ENCODE measurements around the gene HHIP. TPM values are rescaled to one million over a fixed set of nuclear protein-coding genes. Genes with fewer than 3 reads are reported as not detected.

HHIP gene
- total and polyA plus RNA-seq, 2 donors (not counting 1 experiment from before 2014, with no cell fraction given) = 0.39 TPM; not detected in 1

- no peaks in the 10 kb centered on the region for H3K9me3 ChIP-seq (ENCODE audit: control extremely low read depth in 1 of 3, control insufficient read depth in 2 of 3, insufficient read depth in 1 of 3, low read length in 2 of 3)
- no peaks in the 10 kb centered on the region for H3K36me3 ChIP-seq (replicated peaks in 1 of 2; ENCODE audit: control extremely low read depth in 1 of 2, control insufficient read depth in 1 of 2, extremely low read depth in 1 of 2, insufficient read depth in 2 of 2, low read length in 1 of 2)
- H3K4me1 ChIP-seq (ENCODE audit: control insufficient read depth in 2 of 2, insufficient read depth in 2 of 2, low read length in 2 of 2) = peaks cover 19 to 22% of the 10 kb centered on the region in 2 donors
- ATAC-seq (ENCODE audit: low read depth) (no peak), DNase-seq (peak; percentile 11)
- H3K4me3 ChIP-seq (ENCODE audit: control extremely low read depth in 1 of 5, extremely low read depth in 1 of 5, insufficient read depth in 1 of 5, low read depth in 2 of 5, low read length in 4 of 5) = peak overlapping the region; percentile 36 to 51 (median 44)
- Mint-ChIP-seq H3K4me3 (peak overlapping the region; percentile 84), H3K4me1 (peaks cover 28% of the 10 kb centered on the region), H3K27me3 (peaks cover 31% of the 10 kb centered on the region), H3K9me3 (ENCODE audit: insufficient read depth) (no peaks in the 10 kb centered on the region), H3K27ac (no peak overlapping the region)
- 2% methylated on average over 21 of the region's 22 CpGs for WGBS (ENCODE audit: insufficient coverage)
- POLR2A ChIA-PET = no interaction called here
- no peaks in the 10 kb centered on the region for H4K20me1 ChIP-seq (ENCODE audit: control insufficient read depth, insufficient read depth, low read length, poor library complexity, severe bottlenecking)
- CTCF ChIA-PET = interaction anchor here (0.6 kb wide), 1 partner anchor 13 kb away, joined by 4 read pairs; no protein-coding TSS in a partner anchor
- TF ChIP-seq EZH2 (IDR thresholded peaks at IDR 0.05; ENCODE audit: borderline replicate concordance, insufficient read depth, low read depth, low read length, poor library complexity, severe bottlenecking) (no peak), CTCF (IDR thresholded peaks at IDR 0.05) (no peak)
- peak overlapping the region; percentile 66 for H2AFZ ChIP-seq (ENCODE audit: insufficient read depth, low read depth, low read length, poor library complexity, severe bottlenecking)
- H3K9ac ChIP-seq (ENCODE audit: low read length) = peak overlapping the region; percentile 52
- peak overlapping the region; percentile 86 for H3K4me2 ChIP-seq (replicated peaks; ENCODE audit: low read depth, low read length, poor library complexity, severe bottlenecking)
- no peaks in the 10 kb centered on the region for H3K79me2 ChIP-seq (ENCODE audit: control insufficient read depth, insufficient read depth, low read length)
- intact Hi-C loops (cut with micrococcal nuclease) = no loop called here
- H3K27me3 ChIP-seq (replicated peaks in 1 of 4; ENCODE audit: control extremely low read depth in 1 of 4, control insufficient read depth in 3 of 4, insufficient read depth in 4 of 4, low read length in 3 of 4) = peaks cover 0 to 24% (median 18%) of the 10 kb centered on the region in 4 experiments
- no peak overlapping the region for H3K27ac ChIP-seq (ENCODE audit: low read length in 2 of 2)
Observed at GRCh38 chr4:144646523-144647094, 653 bp downstream of the HHIP start.

- ATAC-seq (ENCODE audit: low read depth) (no peak), DNase-seq (peak; percentile 5)
- peaks cover 31% of the 10 kb centered on the region for H3K27me3 Mint-ChIP-seq
Observed at GRCh38 chr4:144647095-144647561, 1.2 kb downstream of the HHIP start.

More at GRCh38 chr4:144647095-144647561, 1.2 kb downstream of the HHIP start:
- H3K4me3 Mint-ChIP-seq = peak overlapping the region; percentile 84
- Histone ChIP-seq H3K4me1 (ENCODE audit: control insufficient read depth in 2 of 2, insufficient read depth in 2 of 2, low read length in 2 of 2) (peaks cover 19 to 22% of the 10 kb centered on the region in 2 donors), H3K36me3 (replicated peaks in 1 of 2; ENCODE audit: control extremely low read depth in 1 of 2, control insufficient read depth in 1 of 2, extremely low read depth in 1 of 2, insufficient read depth in 2 of 2, low read length in 1 of 2) (no peaks in the 10 kb centered on the region), H3K4me2 (replicated peaks; ENCODE audit: low read depth, low read length, poor library complexity, severe bottlenecking) (peak overlapping the region; percentile 86), H3K4me3 (ENCODE audit: control extremely low read depth in 1 of 5, extremely low read depth in 1 of 5, insufficient read depth in 1 of 5, low read depth in 2 of 5, low read length in 4 of 5) (peak overlapping the region; percentile 36 to 50 (median 42)), H3K9me3 (ENCODE audit: control extremely low read depth in 1 of 3, control insufficient read depth in 2 of 3, insufficient read depth in 1 of 3, low read length in 2 of 3) (no peaks in the 10 kb centered on the region), H4K20me1 (ENCODE audit: control insufficient read depth, insufficient read depth, low read length, poor library complexity, severe bottlenecking) (no peaks in the 10 kb centered on the region), H2AFZ (ENCODE audit: insufficient read depth, low read depth, low read length, poor library complexity, severe bottlenecking) (peak overlapping the region; percentile 66), H3K79me2 (ENCODE audit: control insufficient read depth, insufficient read depth, low read length) (no peaks in the 10 kb centered on the region), H3K9ac (ENCODE audit: low read length) (peak overlapping the region; percentile 52), H3K27ac (ENCODE audit: low read length in 2 of 2) (no peak overlapping the region), H3K27me3 (replicated peaks in 1 of 4; ENCODE audit: control extremely low read depth in 1 of 4, control insufficient read depth in 3 of 4, insufficient read depth in 4 of 4, low read length in 3 of 4) (peaks cover 0 to 24% (median 18%) of the 10 kb centered on the region in 4 experiments)
- peaks cover 28% of the 10 kb centered on the region for H3K4me1 Mint-ChIP-seq
- H3K9me3 Mint-ChIP-seq (ENCODE audit: insufficient read depth) = no peaks in the 10 kb centered on the region
- WGBS (ENCODE audit: insufficient coverage) = under 1% methylated on average over 13 of the region's 20 CpGs
- POLR2A ChIA-PET = no interaction called here
- CTCF ChIA-PET = no interaction called here
- no peak for TF ChIP-seq CTCF (IDR thresholded peaks at IDR 0.05)
- TF ChIP-seq EZH2 (IDR thresholded peaks at IDR 0.05; ENCODE audit: borderline replicate concordance, insufficient read depth, low read depth, low read length, poor library complexity, severe bottlenecking) = no peak
- H3K27ac Mint-ChIP-seq = no peak overlapping the region
- intact Hi-C loops (cut with micrococcal nuclease) = no loop called here

All from B cell (primary cell).